ENCODE data around the gene ILKAP. TPM values are rescaled to one million over a fixed set of nuclear protein-coding genes. Genes with fewer than 3 reads are reported as not detected.

The ILKAP gene
- total RNA-seq, 1 experiment from 2014 or later: 49.9 TPM

- H3K9me3 ChIP-seq (ENCODE audit: control insufficient read depth, insufficient read depth, low read depth, low read length): no peaks in the 10 kb centered on the region
- H3K27ac ChIP-seq (ENCODE audit: low read length): peak overlapping the region; percentile 88
- no peaks in the 10 kb centered on the region for H3K36me3 ChIP-seq (ENCODE audit: control insufficient read depth, insufficient read depth, low read length)
- ATAC-seq (no peak), DNase-seq (ENCODE audit: low read depth, low spot score) (no peak)
- CTCF ChIA-PET: no interaction called here
- H3K27me3 ChIP-seq (ENCODE audit: control insufficient read depth, insufficient read depth, low read length): no peaks in the 10 kb centered on the region
- no TSS peak for BruUV-seq (replicated peaks)
- in situ Hi-C loops (cut with HindIII; ENCODE audit: low pct_unique_long_range_greater_than_20kb, low sequenced_read_pairs): no loop called here
- TF ChIP-seq TCF7L2 (IDR thresholded peaks at IDR 0.05; ENCODE audit: low read depth, low read length): no peak
- no peak for TF ChIP-seq CTCF (IDR thresholded peaks at IDR 0.05)
- TF ChIP-seq REST (IDR thresholded peaks at IDR 0.05; ENCODE audit: insufficient read depth in 1 of 2, low read depth in 2 of 2, low read length in 1 of 2): no peak
- no peak for TF ChIP-seq SIN3A (IDR thresholded peaks at IDR 0.05; ENCODE audit: borderline replicate concordance, insufficient read depth, low read depth, low read length)
- no peak for TF ChIP-seq POLR2AphosphoS5 (IDR thresholded peaks at IDR 0.05; ENCODE audit: low read depth, low read length)
- intact Hi-C loops (cut with micrococcal nuclease; ENCODE audit: unreplicated experiment): no loop called here
- POLR2A ChIA-PET: interaction anchor here (0.7 kb wide), 1 partner anchor 30 kb away, joined by 7 read pairs; no protein-coding TSS in a partner anchor
- H3K4me3 ChIP-seq (ENCODE audit: low read depth in 2 of 2, low read length in 2 of 2): peak overlapping the region; percentile 69 to 97
- H3K4me1 ChIP-seq (ENCODE audit: control insufficient read depth, insufficient read depth, low read length): peaks cover 28% of the 10 kb centered on the region
Observed at GRCh38 chr2:238202326-238203093, 985 bp downstream of the ILKAP start.

GRCh38 chr2:238190445-238190844 lies 13.1 kb downstream of the ILKAP start:
- POLR2A ChIA-PET: no interaction called here
- no TSS peak for BruUV-seq (replicated peaks)
- no peak overlapping the region for H3K27ac ChIP-seq (ENCODE audit: low read length)
- no peak for DNase-seq (ENCODE audit: low read depth, low spot score)
- ATAC-seq: no peak
- intact Hi-C loops (cut with micrococcal nuclease; ENCODE audit: unreplicated experiment) (no loop called here), in situ Hi-C loops (cut with HindIII; ENCODE audit: low pct_unique_long_range_greater_than_20kb, low sequenced_read_pairs) (no loop called here)
- no peaks in the 10 kb centered on the region for H3K27me3 ChIP-seq (ENCODE audit: control insufficient read depth, insufficient read depth, low read length)
- peaks cover 49% of the 10 kb centered on the region for H3K36me3 ChIP-seq (ENCODE audit: control insufficient read depth, insufficient read depth, low read length)
- H3K4me1 ChIP-seq (ENCODE audit: control insufficient read depth, insufficient read depth, low read length): no peaks in the 10 kb centered on the region
- no peaks in the 10 kb centered on the region for H3K9me3 ChIP-seq (ENCODE audit: control insufficient read depth, insufficient read depth, low read depth, low read length)
- no peak overlapping the region for H3K4me3 ChIP-seq (ENCODE audit: low read depth in 2 of 2, low read length in 2 of 2)
- TF ChIP-seq CTCF (IDR thresholded peaks at IDR 0.05) (no peak), TCF7L2 (IDR thresholded peaks at IDR 0.05; ENCODE audit: low read depth, low read length) (no peak), POLR2AphosphoS5 (IDR thresholded peaks at IDR 0.05; ENCODE audit: low read depth, low read length) (no peak), SIN3A (IDR thresholded peaks at IDR 0.05; ENCODE audit: borderline replicate concordance, insufficient read depth, low read depth, low read length) (no peak), REST (IDR thresholded peaks at IDR 0.05; ENCODE audit: insufficient read depth in 1 of 2, low read depth in 2 of 2, low read length in 1 of 2) (no peak)
- CTCF ChIA-PET: interaction anchor here (0.6 kb wide), 1 partner anchor 162 kb away, joined by 6 read pairs; no protein-coding TSS in a partner anchor

Data from Panc1 (cell line).